ENCODE data around the gene TMPO. TPM values are rescaled to one million over a fixed set of nuclear protein-coding genes. Genes with fewer than 3 reads are reported as not detected.

Gene TMPO
- polyA plus RNA-seq, 1 donor from 2014 or later = 143 TPM

GRCh38 chr12:98533723-98534251 lies 18.4 kb downstream of the TMPO start:
- TF ChIP-seq TAF1 (IDR thresholded peaks at IDR 0.05; ENCODE audit: low read depth) (no peak), RAD21 (conservative IDR thresholded peaks at IDR 0.05) (no peak), EP300 (conservative IDR thresholded peaks at IDR 0.05; ENCODE audit: poor library complexity, severe bottlenecking) (no peak), SMC3 (conservative IDR thresholded peaks at IDR 0.05; ENCODE audit: poor library complexity) (no peak), EZH2 (IDR thresholded peaks at IDR 0.05; ENCODE audit: borderline replicate concordance, insufficient read depth, low read length, poor library complexity, severe bottlenecking) (no peak)
- TF ChIP-seq, protein P1, sequence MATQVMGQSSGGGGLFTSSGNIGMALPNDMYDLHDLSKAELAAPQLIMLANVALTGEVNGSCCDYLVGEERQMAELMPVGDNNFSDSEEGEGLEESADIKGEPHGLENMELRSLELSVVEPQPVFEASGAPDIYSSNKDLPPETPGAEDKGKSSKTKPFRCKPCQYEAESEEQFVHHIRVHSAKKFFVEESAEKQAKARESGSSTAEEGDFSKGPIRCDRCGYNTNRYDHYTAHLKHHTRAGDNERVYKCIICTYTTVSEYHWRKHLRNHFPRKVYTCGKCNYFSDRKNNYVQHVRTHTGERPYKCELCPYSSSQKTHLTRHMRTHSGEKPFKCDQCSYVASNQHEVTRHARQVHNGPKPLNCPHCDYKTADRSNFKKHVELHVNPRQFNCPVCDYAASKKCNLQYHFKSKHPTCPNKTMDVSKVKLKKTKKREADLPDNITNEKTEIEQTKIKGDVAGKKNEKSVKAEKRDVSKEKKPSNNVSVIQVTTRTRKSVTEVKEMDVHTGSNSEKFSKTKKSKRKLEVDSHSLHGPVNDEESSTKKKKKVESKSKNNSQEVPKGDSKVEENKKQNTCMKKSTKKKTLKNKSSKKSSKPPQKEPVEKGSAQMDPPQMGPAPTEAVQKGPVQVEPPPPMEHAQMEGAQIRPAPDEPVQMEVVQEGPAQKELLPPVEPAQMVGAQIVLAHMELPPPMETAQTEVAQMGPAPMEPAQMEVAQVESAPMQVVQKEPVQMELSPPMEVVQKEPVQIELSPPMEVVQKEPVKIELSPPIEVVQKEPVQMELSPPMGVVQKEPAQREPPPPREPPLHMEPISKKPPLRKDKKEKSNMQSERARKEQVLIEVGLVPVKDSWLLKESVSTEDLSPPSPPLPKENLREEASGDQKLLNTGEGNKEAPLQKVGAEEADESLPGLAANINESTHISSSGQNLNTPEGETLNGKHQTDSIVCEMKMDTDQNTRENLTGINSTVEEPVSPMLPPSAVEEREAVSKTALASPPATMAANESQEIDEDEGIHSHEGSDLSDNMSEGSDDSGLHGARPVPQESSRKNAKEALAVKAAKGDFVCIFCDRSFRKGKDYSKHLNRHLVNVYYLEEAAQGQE (IDR thresholded peaks at IDR 0.05; ENCODE audit: borderline replicate concordance) = no peak
- Histone ChIP-seq H3K9me2 (ENCODE audit: insufficient read depth, low read length) (no peaks in the 10 kb centered on the region), H2AFZ (ENCODE audit: low read depth, low read length) (no peak overlapping the region), H3K36me3 (ENCODE audit: insufficient read depth, low read length) (peaks cover 10% of the 10 kb centered on the region), H3F3A (ENCODE audit: insufficient read depth, low read length, poor library complexity, severe bottlenecking) (no peaks in the 10 kb centered on the region), H3K27ac (ENCODE audit: low read length) (peak overlapping the region; percentile 29), H4K20me1 (ENCODE audit: insufficient read depth) (no peaks in the 10 kb centered on the region), H3K9ac (ENCODE audit: low read length) (no peak overlapping the region), H3K9me3 (ENCODE audit: low read length) (no peaks in the 10 kb centered on the region), H3K4me3 (ENCODE audit: low read length) (no peak overlapping the region), H3K4me2 (ENCODE audit: low read length) (no peak overlapping the region), H3K79me2 (replicated peaks; ENCODE audit: insufficient read depth, low read length) (peaks cover 9% of the 10 kb centered on the region), H3K27me3 (ENCODE audit: insufficient read depth, low read depth, low read length) (no peaks in the 10 kb centered on the region)

DNA sequence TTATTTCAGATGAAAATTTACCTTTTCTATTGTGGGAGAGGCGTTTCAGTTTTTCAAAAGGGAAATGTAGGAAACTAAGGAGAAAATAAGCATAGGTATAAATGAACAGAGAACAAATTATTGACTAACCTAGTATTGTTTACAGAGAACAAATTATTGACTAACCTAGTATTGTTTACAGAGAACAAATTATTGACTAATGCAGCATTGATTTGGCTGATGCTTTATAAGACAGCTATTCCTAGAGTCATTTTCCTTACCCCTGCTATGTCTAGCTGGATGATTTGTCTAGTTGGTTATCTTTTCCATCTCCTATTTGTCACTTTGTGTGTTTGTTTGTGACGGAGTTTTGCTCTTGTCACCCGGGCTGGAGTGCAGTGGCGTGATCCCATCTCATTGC lies 22.6 kb downstream of the TMPO start:
- H3K79me2 ChIP-seq (replicated peaks; ENCODE audit: insufficient read depth, low read length) = peaks cover 10% of the 10 kb centered on the region
- H4K20me1 ChIP-seq (ENCODE audit: insufficient read depth) = no peaks in the 10 kb centered on the region
- H3K4me2 ChIP-seq (ENCODE audit: low read length) = no peak overlapping the region
- no peak overlapping the region for H2AFZ ChIP-seq (ENCODE audit: low read depth, low read length)
- H3K9ac ChIP-seq (ENCODE audit: low read length) = no peak overlapping the region
- H3F3A ChIP-seq (ENCODE audit: insufficient read depth, low read length, poor library complexity, severe bottlenecking) = no peaks in the 10 kb centered on the region
- TF ChIP-seq MXI1 (conservative IDR thresholded peaks at IDR 0.05; ENCODE audit: poor library complexity, severe bottlenecking) (no peak), EP300 (conservative IDR thresholded peaks at IDR 0.05; ENCODE audit: poor library complexity, severe bottlenecking) (no peak), RAD21 (conservative IDR thresholded peaks at IDR 0.05) (no peak), TAF1 (IDR thresholded peaks at IDR 0.05; ENCODE audit: low read depth) (no peak), CTCF (IDR thresholded peaks at IDR 0.05; ENCODE audit: poor library complexity, severe bottlenecking) (no peak), POLR2AphosphoS5 (IDR thresholded peaks at IDR 0.05) (no peak), SMC3 (conservative IDR thresholded peaks at IDR 0.05; ENCODE audit: poor library complexity) (no peak), EZH2 (IDR thresholded peaks at IDR 0.05; ENCODE audit: borderline replicate concordance, insufficient read depth, low read length, poor library complexity, severe bottlenecking) (no peak)
- TF ChIP-seq, protein P1 (IDR thresholded peaks at IDR 0.05; ENCODE audit: borderline replicate concordance) = no peak
- H3K9me3 ChIP-seq (ENCODE audit: low read length) = no peaks in the 10 kb centered on the region
- no peak overlapping the region for H3K4me3 ChIP-seq (ENCODE audit: low read length)
- H3K9me2 ChIP-seq (ENCODE audit: insufficient read depth, low read length) = no peaks in the 10 kb centered on the region
- no peaks in the 10 kb centered on the region for H3K27me3 ChIP-seq (ENCODE audit: insufficient read depth, low read depth, low read length)
- H3K36me3 ChIP-seq (ENCODE audit: insufficient read depth, low read length) = peaks cover 10% of the 10 kb centered on the region
- H3K27ac ChIP-seq (ENCODE audit: low read length) = no peak overlapping the region

Measured in neural cell (in vitro differentiated cells).